ENCODE data around the gene SPAG6. TPM values are rescaled to one million over a fixed set of nuclear protein-coding genes. Genes with fewer than 3 reads are reported as not detected.

SPAG6 gene
- total and polyA plus RNA-seq, 2 of the 8 experiments (the other 6 are each of a cell fraction or from before 2014, with no cell fraction given): 0.14 TPM; not detected in 1

DNA sequence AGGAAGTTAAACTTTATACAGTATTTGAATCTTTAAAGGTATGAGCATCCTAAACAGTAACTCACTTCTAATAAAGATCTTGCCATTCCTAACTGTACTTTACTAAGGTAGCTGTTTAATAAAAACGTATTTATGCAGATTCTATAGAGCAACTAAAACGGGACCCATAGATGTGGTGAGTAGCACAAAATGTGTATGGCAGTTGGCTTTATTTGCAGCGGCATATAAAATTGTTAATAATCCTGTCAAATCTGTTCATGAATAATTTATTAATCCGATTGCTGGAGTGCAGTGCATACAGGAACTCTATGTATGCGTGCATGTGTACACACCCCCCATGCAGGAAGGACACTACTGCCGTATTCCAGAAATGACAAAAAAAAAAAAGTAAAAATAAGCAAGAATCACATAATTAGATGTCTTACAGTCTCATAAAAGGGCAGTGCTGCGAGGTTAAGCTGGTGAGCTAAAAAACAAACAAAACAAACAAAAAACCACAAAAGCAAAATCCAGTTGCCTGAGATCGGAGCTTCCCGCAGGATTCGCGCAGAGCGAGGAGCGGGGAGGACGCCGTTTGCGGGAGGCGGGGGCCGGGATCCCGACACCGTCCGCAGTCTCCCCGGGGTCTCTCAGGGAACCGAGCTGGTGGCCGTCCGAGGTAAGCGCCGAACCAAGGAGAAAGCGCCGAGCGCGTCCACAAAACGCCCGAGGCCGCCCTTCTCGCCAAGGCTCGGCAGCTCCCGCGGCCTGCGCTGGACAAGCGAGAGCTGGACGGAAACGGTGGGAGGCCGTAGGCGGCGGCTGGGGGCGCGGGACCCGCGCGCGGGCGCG, 29.6 kb upstream of the SPAG6 start (continued):
- peak; percentile 92; the same call in 1 of the 2 replicates for TF ChIP-seq RBBP5 (IDR thresholded peaks at IDR 0.05; ENCODE audit: borderline replicate concordance, low read depth, low read length)

Measured in H1 (cell line).